IMR-90 (cell line): ENCODE data around the gene FADS6. TPM values are rescaled to one million over a fixed set of nuclear protein-coding genes. Genes with fewer than 3 reads are reported as not detected.

ENCODE experiments used
- ATAC-seq: fragments of 200-7000 bp; cut with Tn5 transposase; 2 replicates; pipeline ENCODE4 v1.9.1; 2020; ENCODE audit warnings: low read depth, mild to moderate bottlenecking, moderate library complexity
- BruUV-seq: library from RNA; stranded (reverse); fragments of 400-500 nt; replicated peaks from 2 replicates; lab custom pipeline; 2021; lab: Mats Ljungman, UMichigan
- CTCF ChIA-PET: fragments of 300-600 bp; formaldehyde crosslinking; extraction: SDS; loops from one replicate; lab custom pipeline; 2021; ENCODE audit warnings: antibody characterized with exemption; lab: Yijun Ruan, JAX
- POLR2A ChIA-PET: fragments of 300-600 bp; sonication (Branson Sonifier 250); formaldehyde crosslinking; loops from one replicate; lab custom pipeline; 2022; ENCODE audit warnings: antibody characterized with exemption; ENCODE audit not compliant: unreplicated experiment; lab: Charles Lee
- DNase-seq: peaks from one replicate; pipeline ENCODE4 v3.0.0; 2013
- H2AFZ ChIP-seq: replicated peaks from 2 replicates; pipeline ENCODE3; 2013; ENCODE audit warnings: low read length, mild to moderate bottlenecking; ENCODE audit not compliant: poor library complexity
- H2AK5ac ChIP-seq: 2 replicates; pipeline ENCODE4 v1.6.1; 2013; ENCODE audit warnings: low read depth, low read length, inconsistent platforms
- H2AK9ac ChIP-seq: replicated peaks from 2 replicates; pipeline ENCODE3; 2013; ENCODE audit warnings: mild to moderate bottlenecking, low read depth, low read length, moderate library complexity; ENCODE audit not compliant: poor library complexity
- H2BK120ac ChIP-seq: 2 replicates; pipeline ENCODE4 v1.6.1; 2013; ENCODE audit warnings: low read depth, low read length, inconsistent platforms
- H2BK15ac ChIP-seq: 3 replicates; pipeline ENCODE4 v1.6.1; 2013; ENCODE audit warnings: low read depth, low read length, inconsistent platforms
- H2BK20ac ChIP-seq: 2 replicates; pipeline ENCODE4 v1.6.1; 2013; ENCODE audit warnings: low read depth, mild to moderate bottlenecking, inconsistent platforms, low read length, moderate library complexity
- H2BK5ac ChIP-seq: 2 replicates; pipeline ENCODE4 v1.6.1; 2013; ENCODE audit warnings: mild to moderate bottlenecking, low read depth, low read length, inconsistent platforms; ENCODE audit not compliant: poor library complexity, severe bottlenecking
- H3K14ac ChIP-seq: replicated peaks from 2 replicates; pipeline ENCODE4 v1.6.1; 2013; ENCODE audit warnings: low read depth, low read length, inconsistent platforms
- H3K18ac ChIP-seq: 2 replicates; pipeline ENCODE4 v1.6.1; 2013; ENCODE audit warnings: low read depth, low read length, control low read depth
- H3K23ac ChIP-seq: 2 replicates; pipeline ENCODE4 v1.6.1; 2013; ENCODE audit warnings: low read depth, low read length, inconsistent platforms
- H3K27ac ChIP-seq: 2 replicates; pipeline ENCODE4 v1.5.1; 2013; ENCODE audit warnings: mild to moderate bottlenecking, control low read depth, low read length; ENCODE audit not compliant: insufficient read depth
- H3K27me3 ChIP-seq: 2 replicates; pipeline ENCODE4 v1.6.1; 2013; ENCODE audit warnings: low read length; ENCODE audit not compliant: control insufficient read depth, insufficient read depth
- H3K36me3 ChIP-seq: 2 replicates; pipeline ENCODE4 v1.6.1; 2013; ENCODE audit warnings: low read length, mixed read lengths; ENCODE audit not compliant: control insufficient read depth, insufficient read depth
- H3K4ac ChIP-seq: 2 replicates; pipeline ENCODE4 v1.6.1; 2013; ENCODE audit warnings: low read depth, low read length, inconsistent platforms
- H3K4me1 ChIP-seq: 2 replicates; pipeline ENCODE4 v1.6.1; 2013; ENCODE audit warnings: low read length, mixed read lengths; ENCODE audit not compliant: control insufficient read depth, insufficient read depth
- H3K4me2 ChIP-seq: 2 replicates; pipeline ENCODE4 v1.6.1; 2013; ENCODE audit warnings: low read depth, mild to moderate bottlenecking, control low read depth, low read length, moderate library complexity
- H3K4me3 ChIP-seq: 2 replicates; pipeline ENCODE4 v1.5.1; 2013; ENCODE audit warnings: low read depth, mild to moderate bottlenecking, control low read depth, low read length, moderate library complexity; ENCODE audit not compliant: insufficient read depth
- H3K56ac ChIP-seq: 2 replicates; pipeline ENCODE4 v1.6.1; 2013; ENCODE audit warnings: low read length, inconsistent platforms; ENCODE audit not compliant: insufficient read depth; ENCODE audit errors: extremely low read depth
- H3K79me1 ChIP-seq, 2 experiments: 2 replicates each; pipeline ENCODE4 v1.6.1; 2013; ENCODE audit warnings: low read length in 2 of 2, inconsistent platforms in 1 of 2, low read depth in 1 of 2
- H3K9ac ChIP-seq: 2 replicates; pipeline ENCODE4 v1.6.1; 2013; ENCODE audit warnings: low read depth, low read length, control low read depth
- H3K9me1 ChIP-seq: 2 replicates; pipeline ENCODE4 v1.6.1; 2013; ENCODE audit warnings: low read length, inconsistent platforms; ENCODE audit not compliant: insufficient read depth
- H3K9me3 ChIP-seq: 2 replicates; pipeline ENCODE4 v1.6.1; 2013; ENCODE audit warnings: low read length; ENCODE audit not compliant: control insufficient read depth, insufficient read depth
- H4K20me1 ChIP-seq: 2 replicates; pipeline ENCODE4 v1.6.1; 2013; ENCODE audit warnings: low read length, inconsistent platforms; ENCODE audit not compliant: insufficient read depth
- H4K5ac ChIP-seq: 2 replicates; pipeline ENCODE4 v1.6.1; 2013; ENCODE audit warnings: mild to moderate bottlenecking, low read depth, low read length, control low read depth
- H4K8ac ChIP-seq, 2 experiments: 2 replicates each; pipeline ENCODE4 v1.6.1; 2013; ENCODE audit warnings: low read depth in 2 of 2, low read length in 2 of 2, control low read depth in 1 of 2, inconsistent platforms in 1 of 2
- H4K91ac ChIP-seq: 2 replicates; pipeline ENCODE4 v1.6.1; 2013; ENCODE audit warnings: low read depth, low read length, inconsistent platforms; ENCODE audit not compliant: insufficient read depth
- BHLHE40 ChIP-seq: fragments of 150-350 bp; IDR thresholded peaks from 2 replicates; pipeline ENCODE4 v1.6.1; 2016; ENCODE audit warnings: mild to moderate bottlenecking, low read depth, low read length
- ELK1 ChIP-seq: fragments of 150-350 bp; IDR thresholded peaks from 2 replicates; pipeline ENCODE4 v1.6.1; 2016; ENCODE audit warnings: low read depth, mild to moderate bottlenecking, low read length, moderate library complexity, borderline replicate concordance
- SMC3 ChIP-seq: fragments of 150-350 bp; IDR thresholded peaks from 2 replicates; pipeline ENCODE4 v1.6.1; 2016; ENCODE audit warnings: low read depth, mild to moderate bottlenecking, antibody characterized with exemption, low read length, moderate library complexity
- WGBS, 2 experiments: methylation state at CpG; one replicate each; pipeline versions ENCODE4 v1.1.5 to v1.1.7; 2013; ENCODE audit warnings: missing lambda C conversion rate in 2 of 2; ENCODE audit not compliant: insufficient read length in 1 of 2; ENCODE audit errors: extremely low coverage in 2 of 2; 5-methylcytosine and 5-hydroxymethylcytosine counted together
- dilution Hi-C: fragments of 300-500 bp; cut with HindIII; formaldehyde crosslinking; loops from one replicate; pipeline ENCODE4 v1.14.3; 2018; ENCODE audit warnings: low sequenced_read_pairs; ENCODE audit not compliant: unreplicated experiment
- in situ Hi-C: fragments of 300-500 bp; cut with MboI; formaldehyde crosslinking; loops from 3 replicates; pipeline ENCODE4 v1.14.3; 2019; ENCODE audit warnings: low sequenced_read_pairs, inconsistent platforms, mixed read lengths
- intact Hi-C: fragments of 100-400 bp; cut with micrococcal nuclease; formaldehyde crosslinking; loops from 2 replicates; pipeline ENCODE4 v1.10.0; 2022
- polyA plus RNA-seq, 3 experiments: library from polyadenylated mRNA; depleted of rRNA; stranded (reverse); fragments of >200 nt; gene quantifications; 2 replicates each; pipeline ENCODE4 v1.2.3, GENCODE V29; 2012; ENCODE audit warnings: low replicate concordance in 1 of 3
- total RNA-seq: library from RNA; depleted of rRNA; stranded (reverse); fragments of >200 nt; gene quantifications from 2 replicates; pipeline ENCODE4 v1.2.3, GENCODE V29; 2012

The FADS6 gene
- total and polyA plus RNA-seq, 2 of the 4 experiments (the other 2 are of a cell fraction) = not detected

- intact Hi-C loops (no loop called here), dilution Hi-C loops (no loop called here), in situ Hi-C loops (no loop called here)
- H3K27ac ChIP-seq = no peak overlapping the region
- H3K4ac ChIP-seq = no peak overlapping the region
- peak overlapping the region; percentile 41 for H2AFZ ChIP-seq
- no peak overlapping the region for H3K4me3 ChIP-seq
- ATAC-seq (no peak), DNase-seq (no peak)
- H3K9me3 ChIP-seq = no peaks in the 10 kb centered on the region
- no peak overlapping the region for H2BK20ac ChIP-seq
- 0 out of 4 replicates have a peak, but pooled peaks cover 4 to 8% of the 10 kb centered on the region in 2 experiments for H3K79me1 ChIP-seq
- H2BK120ac ChIP-seq = no peak overlapping the region
- CTCF ChIA-PET = no interaction called here
- POLR2A ChIA-PET = no interaction called here
- H2AK9ac ChIP-seq = no peak overlapping the region
- WGBS, 2 experiments = 29% methylated on average over 7 of the region's 19 CpGs; no CpG with 5 or more reads in 1 of the 2 experiments
- H3K18ac ChIP-seq = no peak overlapping the region
- H2AK5ac ChIP-seq = no peak overlapping the region
- H4K5ac ChIP-seq = no peak overlapping the region
- no peak overlapping the region for H3K4me2 ChIP-seq
- no peaks in the 10 kb centered on the region for H3K36me3 ChIP-seq
- BruUV-seq = no TSS peak
- no peaks in the 10 kb centered on the region for H3K9me1 ChIP-seq
- H3K23ac ChIP-seq = no peak overlapping the region
- H3K56ac ChIP-seq = no peak overlapping the region
- no peak overlapping the region for H2BK15ac ChIP-seq
- H3K9ac ChIP-seq = no peak overlapping the region
- H3K27me3 ChIP-seq = peaks cover 38% of the 10 kb centered on the region
- TF ChIP-seq SMC3 (no peak), BHLHE40 (no peak), ELK1 (no peak)
- no peak overlapping the region for H4K8ac ChIP-seq
- no peaks in the 10 kb centered on the region for H4K20me1 ChIP-seq
- no peaks in the 10 kb centered on the region for H3K4me1 ChIP-seq
- H2BK5ac ChIP-seq = no peak overlapping the region
- no peak overlapping the region for H4K91ac ChIP-seq
- no peak overlapping the region for H3K14ac ChIP-seq
Measured at GRCh38 chr17:74877592-74878548, 15.6 kb downstream of the FADS6 start.
